GM19023 (cell line): ENCODE results near the gene PLCH1.

Experiments
- ATAC-seq: cut with Tn5 transposase; IDR thresholded peaks from one replicate; pipeline ENCODE4 v1.9.1; 2021; ENCODE audit warnings: mild to moderate bottlenecking, moderate library complexity; ENCODE audit not compliant: unreplicated experiment

PLCH1 gene

DNA sequence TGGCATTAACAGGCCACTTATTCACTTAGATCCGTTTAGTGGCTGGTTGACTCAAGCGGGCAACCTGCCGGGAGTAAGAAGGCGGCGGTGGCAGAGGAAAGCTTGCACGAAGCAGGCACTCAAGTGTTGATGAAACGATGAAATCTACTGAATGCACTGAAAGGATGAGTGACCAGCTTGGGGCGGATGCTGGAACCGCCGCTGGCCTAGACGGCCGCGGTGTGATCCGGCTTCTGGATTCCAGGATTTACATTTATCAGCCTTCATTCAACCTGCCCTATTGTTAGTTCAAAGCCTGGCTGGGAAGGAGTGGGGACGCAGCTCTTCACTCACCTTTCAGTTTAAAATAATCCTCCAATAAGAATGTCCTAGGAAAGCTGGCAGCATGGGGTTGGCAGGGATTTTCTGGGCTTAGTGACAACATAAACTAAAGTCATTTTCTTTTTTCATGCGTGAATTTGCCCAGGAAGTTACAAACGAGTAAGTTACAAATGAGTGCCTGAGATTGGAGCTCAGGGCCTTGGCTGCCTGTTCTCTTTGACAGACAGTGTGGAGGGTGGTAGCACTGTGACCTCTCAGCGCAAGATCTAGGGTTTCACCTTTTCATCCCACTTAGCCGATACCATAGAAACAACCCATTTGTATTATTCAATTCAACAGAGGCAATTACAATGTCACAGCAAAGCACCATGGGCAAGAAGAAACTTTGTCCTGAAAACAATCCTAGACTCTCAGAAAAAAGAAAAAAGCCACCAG is 1.1 kb upstream of the PLCH1 start:
- no peak for ATAC-seq

DNA sequence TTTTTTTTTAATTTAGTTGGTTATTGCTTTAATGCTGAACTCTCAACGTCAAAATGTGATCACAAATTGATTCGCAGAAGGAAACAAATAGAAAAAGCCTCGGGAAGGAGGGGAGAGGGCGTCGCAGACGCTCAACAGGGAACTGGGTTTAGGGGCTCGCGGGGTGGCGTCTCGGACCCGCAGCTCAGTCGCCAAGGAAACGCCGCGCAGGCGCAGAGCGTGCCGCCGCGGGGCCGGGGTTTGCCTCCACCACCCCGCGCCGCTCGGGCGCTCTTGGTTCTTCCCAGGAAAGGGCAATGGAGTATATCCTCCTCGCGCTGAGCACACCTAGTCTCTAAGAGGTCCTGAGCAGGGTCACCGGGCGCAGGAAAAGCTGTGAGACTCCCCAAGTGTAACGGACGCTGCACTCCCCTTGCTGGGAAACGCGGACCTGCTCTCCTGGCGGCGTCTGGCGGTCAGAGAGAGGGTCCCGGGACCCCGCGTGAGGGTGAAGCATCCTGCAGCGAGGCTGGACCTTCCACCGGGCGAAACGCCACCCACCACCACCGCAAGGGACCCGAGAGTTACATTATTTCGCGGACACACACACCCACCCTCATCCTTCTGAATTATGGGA is 753 bp downstream of the PLCH1 start:
- peak; percentile 38 for ATAC-seq

DNA sequence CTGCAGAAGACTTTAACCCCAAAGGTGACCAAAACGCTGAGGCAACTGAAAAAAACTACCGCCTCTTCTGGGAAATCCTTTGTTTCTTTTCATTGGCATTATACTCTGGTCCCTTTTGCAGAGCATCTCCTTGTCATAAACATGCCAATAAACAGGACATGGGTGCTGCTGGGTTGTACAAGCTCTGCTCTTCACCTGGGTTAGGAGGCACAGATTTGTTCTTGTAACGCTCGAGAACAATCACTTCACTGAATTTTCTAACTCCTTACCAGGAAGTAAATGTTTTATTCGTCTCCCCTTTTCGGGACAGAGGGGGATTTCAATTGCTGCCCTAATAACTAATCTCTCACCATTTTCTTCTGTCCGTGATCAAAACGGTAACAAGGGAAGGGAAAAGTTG is 1.3 kb downstream of the PLCH1 start:
- no peak for ATAC-seq

DNA sequence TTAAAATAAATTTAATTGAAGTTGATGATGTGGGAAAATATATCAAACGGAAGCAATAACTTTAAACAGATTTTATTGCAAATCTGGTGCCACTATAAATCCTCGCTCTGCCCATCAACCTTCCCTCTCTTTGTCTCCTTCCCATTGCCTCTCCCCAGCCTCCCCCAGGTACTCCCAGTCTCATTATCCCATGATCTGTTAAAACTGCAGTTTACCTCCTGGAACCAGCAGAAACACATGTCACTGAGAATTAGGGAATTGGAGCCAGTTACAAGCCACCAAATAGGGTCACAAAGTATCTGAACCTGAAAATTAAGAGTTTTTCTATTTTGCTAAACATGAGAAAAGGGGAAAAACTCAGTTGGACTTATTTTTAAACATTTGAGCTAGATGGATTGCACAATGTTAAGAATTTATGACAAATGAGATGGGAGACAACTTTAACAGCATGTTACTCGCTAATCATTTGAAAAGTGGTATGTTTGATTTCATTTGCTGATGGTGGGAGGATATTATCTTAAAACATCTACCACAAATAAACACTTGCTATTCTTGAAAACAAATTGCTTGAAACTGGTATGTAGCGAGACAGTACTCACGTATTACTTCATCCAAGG is 2.4 kb downstream of the PLCH1 start:
- no peak for ATAC-seq

DNA sequence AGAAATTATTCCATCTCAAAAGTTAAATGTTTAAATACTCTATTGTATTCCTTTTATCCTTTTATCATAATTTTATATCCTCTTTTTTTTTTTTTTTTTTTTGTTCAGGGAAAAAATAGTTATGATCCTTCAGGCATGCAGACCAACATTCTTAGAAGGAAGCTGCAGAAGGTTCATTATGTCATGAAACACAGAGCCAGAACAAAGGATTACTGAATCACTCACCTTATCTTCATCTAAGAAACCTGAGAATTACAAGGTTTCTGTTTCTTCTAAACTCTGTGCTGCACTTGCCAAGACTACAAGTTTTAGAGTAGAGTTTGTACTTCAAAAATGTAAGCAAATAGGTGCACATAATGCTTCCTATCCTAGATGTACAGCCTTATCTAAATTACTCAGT is 3.3 kb downstream of the PLCH1 start:
- ATAC-seq, result no peak

DNA sequence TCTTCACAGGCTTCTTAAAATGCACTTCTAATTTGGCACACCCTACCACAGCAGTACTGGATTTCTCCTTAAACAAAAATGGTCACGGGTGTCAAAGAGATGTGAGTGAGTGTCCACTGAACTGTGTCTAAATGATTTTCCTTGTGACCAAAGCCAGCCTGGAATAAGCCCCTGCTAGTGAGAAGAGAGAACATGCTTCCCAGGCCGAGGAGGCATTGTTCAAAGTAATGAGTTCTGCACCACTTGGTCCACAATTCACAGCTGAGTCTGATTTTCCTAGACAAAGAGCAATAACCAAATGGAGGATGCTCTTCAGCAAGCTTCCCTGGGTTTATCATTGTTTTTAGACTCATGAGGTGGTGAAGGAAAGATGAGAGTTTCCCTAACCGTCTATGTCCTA is 3.8 kb downstream of the PLCH1 start:
- ATAC-seq, result no peak

DNA sequence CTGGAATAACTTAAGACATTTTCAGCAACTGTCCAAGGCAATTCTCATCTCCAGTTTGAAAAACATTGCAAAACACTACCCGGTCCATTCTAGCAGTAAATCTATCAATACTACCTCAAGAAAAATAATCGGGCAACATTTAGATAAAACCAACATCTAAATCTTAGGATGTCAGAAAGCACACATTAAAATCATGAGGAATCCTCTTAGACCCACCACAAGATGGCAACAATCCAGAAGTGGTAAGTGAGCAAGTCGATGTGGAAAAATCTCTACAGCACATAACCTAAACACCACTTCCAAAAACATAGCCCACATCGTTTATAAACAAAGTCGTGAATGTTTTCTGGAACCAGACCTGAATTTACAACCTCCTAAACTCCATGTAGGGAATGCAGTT is 5.7 kb downstream of the PLCH1 start:
- no peak for ATAC-seq

DNA sequence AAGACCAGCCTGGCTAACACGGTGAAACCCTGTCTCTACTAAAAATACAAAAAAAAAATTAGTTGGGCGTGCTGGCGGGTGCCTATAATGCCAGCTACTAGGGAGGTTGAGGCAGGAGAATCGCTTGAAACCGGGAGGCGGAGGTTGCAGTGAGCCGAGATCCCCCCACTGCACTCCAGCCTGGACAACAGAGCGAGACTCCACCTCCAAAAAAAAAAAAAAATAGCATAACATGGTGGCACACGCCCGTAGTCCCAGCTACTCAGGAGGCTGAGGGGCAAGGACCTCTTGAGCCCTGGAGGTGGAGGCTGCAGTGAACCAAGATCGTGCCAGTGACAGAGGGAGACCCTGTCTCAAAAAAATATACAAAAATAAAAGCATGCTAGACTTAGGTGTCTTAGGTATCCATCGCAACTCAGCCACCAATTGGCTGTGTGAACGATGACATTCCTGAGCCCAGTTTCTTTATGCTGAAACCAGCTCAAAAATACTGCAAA is 6.2 kb downstream of the PLCH1 start:
- ATAC-seq, result no peak

DNA sequence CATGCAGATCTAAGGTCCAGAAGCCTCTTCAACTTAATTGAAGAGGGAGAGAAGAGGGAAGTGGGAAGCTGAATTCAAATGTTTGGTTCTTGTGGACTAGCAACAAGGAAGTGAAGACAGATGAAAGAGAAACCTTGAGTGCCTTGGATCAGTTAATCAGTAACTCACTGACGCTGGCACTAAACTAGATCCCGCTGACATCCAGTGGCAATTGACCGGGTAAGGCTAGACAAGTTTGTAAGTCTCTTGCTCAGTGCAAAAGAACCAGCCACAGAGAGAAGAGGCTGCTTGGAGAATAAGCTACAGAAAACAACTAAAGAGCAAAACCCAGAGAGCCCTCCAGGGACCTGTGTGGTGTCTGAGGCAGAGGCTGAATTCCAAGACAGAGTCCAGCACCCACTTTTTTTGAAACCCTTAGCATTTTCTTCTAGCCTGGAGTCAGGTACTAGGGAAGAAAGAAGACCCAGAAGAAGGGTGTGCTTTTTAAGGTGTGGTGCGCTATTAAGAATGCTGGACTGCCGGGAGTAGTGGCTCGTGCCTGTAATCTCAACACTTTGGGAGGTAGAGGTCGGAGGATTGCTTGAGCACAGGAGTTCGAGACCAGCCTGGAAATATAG is 6.9 kb downstream of the PLCH1 start:
- ATAC-seq, result peak; percentile 91

DNA sequence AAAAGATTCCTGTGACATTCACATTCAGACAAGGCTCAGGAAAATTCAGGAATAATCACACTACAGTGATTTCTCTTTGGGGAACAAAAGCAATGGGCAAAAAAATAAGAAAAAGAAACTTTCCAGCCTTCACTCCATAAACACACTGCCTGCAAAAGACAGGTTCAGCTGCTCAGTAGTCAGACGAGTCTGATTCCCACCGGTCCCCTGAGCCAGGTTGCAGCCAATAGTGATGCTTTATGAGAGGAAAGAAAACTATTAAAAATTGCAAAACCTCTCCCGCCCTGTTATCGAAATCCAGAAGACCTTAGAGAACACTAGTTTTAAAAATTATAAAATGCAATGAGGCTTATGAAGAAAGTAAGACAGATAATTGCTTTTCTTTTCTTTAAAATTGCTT is 8.5 kb downstream of the PLCH1 start:
- no peak for ATAC-seq

DNA sequence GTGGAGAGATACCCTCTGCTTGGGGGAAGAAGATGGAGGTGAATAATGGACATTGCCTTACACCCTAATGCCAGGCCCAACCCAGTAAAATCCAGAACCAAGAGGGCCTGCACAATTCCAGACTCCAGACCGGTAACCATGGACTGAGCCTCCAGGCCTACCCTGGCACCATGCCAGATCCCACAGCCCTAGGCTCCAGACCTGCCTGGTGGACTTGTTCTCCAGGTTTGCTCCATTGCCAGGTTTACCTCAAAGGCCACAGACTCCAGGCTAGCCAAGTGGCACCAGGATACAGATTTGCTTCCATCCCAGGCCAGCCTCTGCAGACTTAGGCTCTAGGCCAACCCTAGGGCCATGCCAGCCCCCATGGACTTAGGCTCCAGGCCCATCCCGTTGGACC is 14.0 kb downstream of the PLCH1 start:
- no peak for ATAC-seq

DNA sequence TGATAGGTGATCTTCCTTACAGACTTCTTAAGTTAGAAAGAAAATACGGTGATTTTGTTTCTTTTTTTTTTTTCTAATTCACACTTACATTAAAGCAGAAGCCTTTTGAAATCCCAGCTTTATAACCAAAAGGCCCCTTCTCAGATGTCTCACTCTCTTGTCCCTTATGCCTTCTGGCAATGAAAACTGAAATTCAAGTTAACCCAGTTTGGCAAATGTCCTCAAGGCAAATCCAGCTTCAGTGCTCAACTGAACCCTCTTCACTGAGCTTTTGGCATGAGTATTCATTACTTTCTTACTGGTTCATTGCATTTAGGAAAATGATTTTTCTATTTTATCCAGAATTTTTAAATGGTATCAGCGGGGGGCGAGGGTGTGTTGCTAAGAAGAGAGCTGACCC is 17.0 kb downstream of the PLCH1 start:
- ATAC-seq, result no peak

DNA sequence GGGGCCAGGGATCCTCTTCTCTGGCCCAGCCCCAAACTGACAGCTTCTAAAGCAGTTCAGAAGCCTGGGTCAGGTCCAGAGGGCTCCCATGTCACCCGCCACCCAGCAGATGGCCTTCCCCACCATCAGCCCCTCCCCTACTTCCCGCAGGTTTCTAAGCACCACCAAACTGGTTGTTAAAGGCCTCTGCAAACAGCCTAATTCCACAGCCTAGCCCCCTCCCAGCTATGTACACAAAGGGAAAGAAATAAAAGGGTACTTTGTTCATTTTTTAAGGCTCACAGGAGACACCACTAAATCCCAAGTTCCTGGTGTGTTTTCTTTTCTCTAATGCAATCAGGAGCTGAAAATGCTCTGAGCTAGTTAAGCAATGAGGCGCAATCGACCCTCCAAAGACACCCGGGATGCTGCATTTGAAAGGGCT is 30.6 kb downstream of the PLCH1 start:
- ATAC-seq, result no peak

DNA sequence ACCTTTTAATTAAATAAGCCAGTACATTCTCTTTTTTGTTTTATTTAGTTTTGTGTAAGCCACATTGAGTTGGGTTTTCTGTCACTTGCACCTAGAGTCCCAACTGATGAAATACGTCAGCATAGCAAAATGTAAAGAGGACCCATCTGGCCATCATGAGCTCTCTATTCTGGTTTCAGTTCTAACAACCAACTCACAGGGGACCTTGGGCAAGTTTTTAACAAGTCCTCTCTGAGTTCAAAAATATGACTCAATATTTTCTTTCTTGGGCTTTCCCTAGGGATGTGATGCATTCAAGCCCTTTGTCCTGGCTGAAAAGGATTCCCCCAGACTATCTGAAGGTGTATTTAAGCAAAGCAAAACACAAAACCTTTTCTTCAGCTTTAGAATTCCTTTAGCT is 32.9 kb downstream of the PLCH1 start:
- ATAC-seq, result peak; percentile 95

DNA sequence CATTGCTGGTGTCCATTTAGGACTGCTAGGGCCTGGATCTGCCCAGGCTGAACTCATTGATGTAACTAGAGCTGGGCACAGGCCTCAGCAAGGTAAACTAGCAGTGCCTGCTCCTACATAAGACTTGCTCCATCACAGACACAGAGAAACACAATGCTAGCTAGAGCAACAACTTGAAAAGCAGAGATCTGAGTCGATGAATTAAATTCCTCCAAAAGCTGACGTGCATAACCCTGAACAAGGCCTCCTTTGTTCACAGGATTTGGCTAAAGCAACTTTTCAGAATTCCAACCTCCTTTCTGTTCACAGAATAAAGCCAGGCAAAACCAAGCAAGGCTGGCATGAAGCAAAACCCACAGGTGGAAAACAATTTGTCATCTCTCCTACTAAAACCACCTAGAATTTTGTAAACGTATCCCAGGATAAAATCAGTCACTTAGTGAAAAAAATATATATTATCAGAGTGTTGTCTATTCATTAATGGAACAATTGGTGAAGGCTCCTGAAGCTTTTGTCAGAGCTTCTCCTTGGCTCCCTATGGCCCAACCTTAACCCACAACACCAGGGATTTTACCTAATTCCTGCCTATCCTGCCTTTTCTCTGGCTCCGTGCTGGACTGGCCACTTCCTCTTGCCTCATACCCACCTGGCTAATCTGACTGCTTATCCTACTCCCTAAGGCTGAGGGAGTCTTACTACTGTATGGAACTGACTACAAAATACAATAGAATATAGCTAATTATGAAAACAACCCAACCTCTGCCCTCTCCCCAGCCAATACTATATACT is 39.9 kb downstream of the PLCH1 start:
- ATAC-seq, result no peak

DNA sequence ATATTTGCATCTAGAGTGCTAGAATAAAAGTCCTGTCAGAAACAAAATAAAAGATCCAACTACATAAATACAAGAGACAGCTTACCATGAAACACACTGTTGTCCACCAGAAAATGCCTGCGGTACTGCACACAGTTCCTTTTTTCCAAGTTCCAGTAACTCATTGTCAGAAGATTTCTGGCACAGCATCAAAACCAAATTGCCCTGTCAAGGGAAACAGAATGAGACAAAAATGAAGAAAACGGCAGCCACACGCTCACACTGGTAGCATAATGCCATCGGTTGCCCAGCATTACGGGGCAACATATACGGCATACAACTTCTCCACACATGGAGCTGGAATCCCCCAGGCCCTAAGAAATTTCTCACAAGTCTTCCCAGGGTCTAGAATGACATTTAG is 40.8 kb downstream of the PLCH1 start:
- ATAC-seq, result no peak

DNA sequence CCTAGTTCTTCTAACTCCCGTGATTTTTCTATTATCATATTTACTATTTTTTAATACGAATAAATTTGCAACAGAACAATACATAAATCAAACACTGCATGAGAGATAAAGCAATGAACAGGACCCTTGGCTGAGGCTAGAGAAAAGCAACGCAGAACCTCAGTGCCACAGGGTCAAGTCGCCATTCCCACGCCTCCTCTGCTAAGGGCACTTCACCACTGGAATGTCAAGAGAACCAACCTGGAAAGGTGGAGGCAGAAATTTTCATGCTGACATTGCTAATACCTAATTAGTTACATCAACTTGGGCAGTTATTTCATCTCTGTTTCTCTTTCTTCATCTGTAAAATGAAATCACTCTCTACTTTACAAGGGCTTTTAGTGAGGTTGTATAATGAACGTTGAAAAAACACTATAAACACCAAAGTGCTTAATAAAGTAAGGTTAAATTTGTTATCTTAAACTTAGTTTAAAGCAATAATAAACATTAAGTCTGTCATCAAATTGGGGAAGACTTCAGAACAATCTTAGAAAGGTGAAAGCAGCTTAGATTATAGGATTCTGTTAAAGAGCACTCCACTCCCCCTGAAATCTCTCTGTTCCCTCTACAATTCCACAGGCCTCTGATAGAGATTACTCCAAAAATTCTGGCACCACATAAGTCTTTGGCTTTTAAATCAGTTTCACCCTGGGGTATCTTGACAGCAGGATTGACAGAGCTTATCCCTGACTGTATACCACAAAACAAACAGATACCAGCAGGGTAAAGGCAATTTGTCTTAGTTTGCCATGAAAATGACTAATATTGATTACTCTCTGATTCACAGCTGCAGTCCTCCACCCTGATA is 41.9 kb downstream of the PLCH1 start:
- ATAC-seq, result no peak

DNA sequence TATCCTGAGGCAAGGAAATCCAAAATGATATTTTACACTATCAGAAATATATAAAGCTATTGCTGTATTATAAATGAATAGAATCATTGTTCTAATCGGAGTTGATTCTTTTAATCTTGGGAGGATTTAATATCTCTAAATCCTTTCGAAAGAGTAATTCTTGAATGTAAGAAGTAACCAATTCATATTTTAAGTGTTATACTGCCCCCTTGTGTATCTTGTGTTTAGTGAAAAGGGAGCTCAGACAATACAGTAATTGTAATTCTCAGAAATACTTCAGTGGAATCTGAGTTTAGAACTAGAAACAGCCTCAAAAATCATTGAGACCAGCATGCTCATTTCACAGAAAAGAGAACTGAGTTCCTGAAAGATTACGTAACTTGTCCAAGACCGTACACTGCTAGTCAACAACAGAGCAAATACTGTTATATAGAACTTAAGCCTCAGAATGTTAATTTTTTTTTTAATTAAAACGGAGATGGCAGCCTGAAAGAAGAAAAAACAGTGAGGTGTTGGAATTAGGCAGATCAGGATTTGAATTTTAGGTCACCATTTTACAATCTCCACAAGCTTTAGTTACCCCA is 42.9 kb downstream of the PLCH1 start:
- peak; percentile 54 for ATAC-seq

DNA sequence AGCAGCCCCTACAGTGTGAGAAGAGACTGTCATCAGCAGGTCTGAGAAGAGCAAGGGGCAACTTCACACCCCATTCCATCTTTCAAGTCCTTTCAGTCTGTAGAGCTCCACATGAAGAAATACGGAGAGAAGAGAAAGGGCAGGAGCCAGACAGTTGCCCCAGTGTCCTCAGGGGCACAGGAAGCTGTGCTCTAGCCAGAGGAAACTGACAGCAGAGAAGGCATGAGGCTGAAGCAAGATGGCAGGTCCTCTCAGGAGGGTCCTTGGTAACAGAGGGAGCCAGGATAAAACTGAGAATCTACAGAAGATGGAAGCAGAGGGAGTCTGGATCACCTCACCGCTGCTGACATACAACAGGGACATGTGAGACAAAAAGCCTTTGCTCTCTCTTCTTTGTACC is 47.3 kb downstream of the PLCH1 start:
- ATAC-seq, result no peak

DNA sequence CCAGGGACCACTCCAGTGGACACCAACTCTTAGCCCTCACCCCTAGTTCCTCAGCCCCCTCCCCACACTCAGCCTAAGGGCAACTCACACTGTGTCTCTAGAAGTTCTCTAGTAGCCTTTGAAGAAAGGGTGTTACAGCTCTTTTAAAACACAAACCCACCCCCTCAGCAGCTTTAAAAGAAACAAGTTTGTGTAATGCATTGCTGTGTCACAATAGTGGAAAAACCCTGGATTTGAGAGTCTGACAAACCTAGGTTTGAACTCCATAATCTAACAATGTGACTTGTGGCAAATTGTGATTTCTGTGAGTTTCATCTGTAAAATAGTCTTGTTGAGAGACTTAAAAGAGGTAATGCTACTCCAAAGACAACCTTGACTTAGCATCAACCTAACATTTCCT is 54.0 kb downstream of the PLCH1 start:
- no peak for ATAC-seq
